VCaP (cell line): ENCODE results near the gene IGFBP5.
A peak's percentile ranks its signal among the peaks of the same experiment; 100 is the strongest.

Experiments
- H3K27ac ChIP-seq: fragments of 450-650 bp; 2 replicates; pipeline ENCODE4 v1.5.1; 2017
- CTCF ChIP-seq: fragments of 450-650 bp; conservative IDR thresholded peaks from 2 replicates; pipeline ENCODE4 v1.5.1; 2017; ENCODE audit warnings: mild to moderate bottlenecking, moderate library complexity

The IGFBP5 gene

DNA sequence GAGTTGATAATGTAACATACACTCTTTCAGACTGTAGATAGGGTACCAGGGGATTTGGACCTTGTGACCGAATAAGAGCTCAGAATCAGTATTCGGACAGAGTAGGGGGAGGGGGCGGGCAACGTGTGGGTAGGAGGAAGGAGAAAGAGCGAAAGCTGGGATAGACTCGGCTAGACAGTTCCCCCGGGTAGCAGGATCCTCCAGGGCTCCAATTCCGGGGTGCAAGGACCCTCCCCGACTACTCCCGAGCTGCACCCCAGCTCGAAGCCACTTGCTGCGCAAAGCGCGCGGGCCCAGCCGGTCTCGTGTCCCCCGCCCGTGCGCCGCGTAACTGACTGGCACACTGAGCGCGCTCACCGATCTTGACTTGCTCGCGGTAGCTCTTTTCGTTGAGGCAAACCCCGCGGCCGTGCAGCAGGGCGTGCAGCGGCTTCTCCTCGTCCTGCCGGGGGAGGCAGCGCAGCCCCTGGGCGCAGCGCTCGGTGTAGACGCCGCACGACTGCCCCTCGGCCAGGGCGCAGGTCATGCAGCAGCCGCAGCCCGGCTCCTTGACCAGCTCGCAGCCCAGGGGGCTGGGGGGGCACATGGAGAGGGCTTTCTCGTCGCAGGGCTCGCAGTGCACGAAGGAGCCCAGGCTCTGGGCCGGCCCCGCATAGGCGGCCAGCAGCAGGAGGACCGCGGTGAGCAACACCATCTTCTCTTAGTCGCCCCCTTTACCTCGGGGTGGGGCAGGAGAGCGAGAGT lies 1.1 kb downstream of the IGFBP5 start:
- H3K27ac ChIP-seq, result peak overlapping the region; percentile 47; the same call in 1 of the 2 replicates
- no peak for TF ChIP-seq CTCF

DNA sequence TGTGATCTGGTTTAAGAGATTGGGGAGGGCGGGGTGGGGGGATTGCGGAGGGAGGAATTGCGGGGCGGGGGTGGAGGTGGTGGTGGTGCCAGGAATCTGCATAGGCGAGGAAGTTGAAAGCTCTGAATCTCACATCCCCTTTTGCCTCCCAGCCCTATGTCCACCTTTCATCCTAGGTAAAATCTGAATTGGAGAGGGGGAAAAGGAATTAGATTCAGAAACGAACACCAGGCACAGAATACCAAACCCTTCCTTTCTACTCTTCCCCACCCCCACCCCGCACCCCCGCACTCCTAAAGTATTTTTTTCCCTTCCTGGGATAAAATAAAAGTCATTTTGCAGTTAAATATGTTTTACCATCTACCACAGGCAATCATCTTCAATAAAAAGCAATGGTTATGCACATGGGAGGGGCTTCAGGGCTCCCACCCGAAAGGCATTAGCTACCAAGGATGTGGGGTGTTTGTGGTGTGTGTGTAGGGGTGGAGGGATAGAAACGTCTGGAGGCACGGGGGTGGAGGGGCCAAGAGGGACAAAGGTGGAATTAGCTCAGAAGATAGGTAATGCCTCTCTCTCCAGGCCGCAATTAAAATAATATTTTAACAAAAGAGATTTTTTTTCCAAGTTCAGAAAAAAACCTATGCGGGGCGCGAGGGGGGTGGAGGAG lies 1.8 kb downstream of the IGFBP5 start:
- no peak for TF ChIP-seq CTCF

DNA sequence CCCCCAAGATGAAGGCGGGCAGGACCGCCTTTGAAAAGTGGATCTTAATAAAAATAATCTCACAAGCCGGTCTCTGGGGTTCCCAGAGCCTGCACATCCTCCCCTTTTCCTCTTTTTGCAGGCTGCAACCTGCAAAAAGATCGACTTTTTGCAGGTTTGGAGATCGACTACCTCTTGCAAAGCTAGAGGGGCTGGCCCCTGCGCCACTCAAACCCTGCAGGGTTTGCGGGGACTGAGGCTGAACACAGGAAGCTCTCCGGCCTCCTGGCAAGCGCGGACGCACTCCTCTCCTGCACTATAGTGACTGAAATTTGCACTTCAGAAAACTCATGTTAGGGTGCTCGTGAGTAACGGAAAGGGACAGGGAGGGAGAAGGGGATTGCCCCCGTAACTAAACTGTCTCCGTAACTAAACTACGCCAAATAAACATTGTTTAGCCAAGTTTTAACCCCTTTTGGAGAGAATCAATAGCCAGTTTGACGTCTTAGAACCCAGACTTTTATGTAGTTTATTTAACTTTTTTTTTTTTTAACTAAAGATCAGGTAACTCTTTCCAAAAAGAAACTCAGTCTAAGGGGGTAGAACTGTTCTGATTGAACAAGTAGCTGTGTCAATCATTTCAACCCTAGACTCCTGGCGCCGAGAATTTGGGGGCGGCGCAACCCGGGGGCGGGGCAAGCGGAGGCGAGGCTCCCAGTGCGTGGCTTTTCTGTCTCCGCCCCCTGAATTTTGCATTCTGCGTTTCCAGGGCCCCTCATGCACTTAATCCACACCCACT lies 2.5 kb downstream of the IGFBP5 start:
- H3K27ac ChIP-seq, result peak overlapping the region; percentile 63
- TF ChIP-seq CTCF, result no peak

More for the DNA sequence above, 1.8 kb downstream of the IGFBP5 start:
- H3K27ac ChIP-seq, result no peak overlapping the region; the same call in 1 of the 2 replicates

GRCh38 chr2:216690853-216691741 lies 4.3 kb downstream of the IGFBP5 start:
- H3K27ac ChIP-seq, result no peak overlapping the region; the same call in 1 of the 2 replicates
- TF ChIP-seq CTCF, result no peak

DNA sequence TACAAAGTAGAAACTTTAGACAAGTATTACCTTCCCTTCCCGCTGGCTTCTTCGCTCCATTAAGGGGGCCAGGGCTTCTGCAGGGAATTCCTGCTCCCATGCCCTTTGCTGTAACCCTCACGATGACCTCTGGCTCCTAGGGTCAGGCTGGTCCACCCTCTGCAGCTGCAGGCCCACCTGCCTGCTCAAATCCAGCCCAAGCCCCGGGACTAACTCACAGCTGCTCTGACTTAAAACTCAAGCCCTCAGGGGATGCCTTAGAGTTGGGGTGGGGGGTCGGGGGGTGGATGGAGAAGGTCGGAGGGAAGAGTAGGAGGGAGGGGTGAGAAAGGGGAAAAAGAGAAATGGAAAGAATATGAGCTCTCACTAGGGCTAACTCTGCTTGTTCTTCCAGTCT lies 4.9 kb downstream of the IGFBP5 start:
- no peak overlapping the region for H3K27ac ChIP-seq
- no peak for TF ChIP-seq CTCF

- no peak for TF ChIP-seq CTCF
- H3K27ac ChIP-seq, result no peak overlapping the region
These were observed 6.0 kb downstream of the IGFBP5 start for GRCh38 chr2:216689397-216689796.
